A549 (cell line): Measurements from ENCODE around the gene BANK1. TPM values are rescaled to one million over a fixed set of nuclear protein-coding genes. Genes with fewer than 3 reads are reported as not detected.
A peak's percentile ranks its signal among the peaks of the same experiment; 100 is the strongest.

Experiments
- ATAC-seq, 2 experiments: fragments of 200-7000 bp in 1 of 2; fragments of >200 bp in 1 of 2; cut with Nextera tagmentation in 1 of 2; cut with Tn5 transposase in 1 of 2; 3 replicates each; pipeline versions ENCODE4 v1.8.0 to v1.9.1; 2018 to 2020; ENCODE audit warnings: mild to moderate bottlenecking in 1 of 2, moderate library complexity in 1 of 2
- CTCF ChIA-PET: fragments of 300-600 bp; sonication (Branson Sonifier 250); formaldehyde crosslinking; extraction: SDS; loops from one replicate; lab custom pipeline; 2021; ENCODE audit warnings: antibody characterized with exemption, inconsistent platforms; lab: Yijun Ruan, JAX
- POLR2A ChIA-PET: fragments of 350-600 bp; formaldehyde crosslinking; extraction: SDS; loops from one replicate; lab custom pipeline; 2021; ENCODE audit warnings: antibody characterized with exemption, inconsistent platforms; lab: Yijun Ruan, JAX
- DNase-seq, 2 experiments: peaks; one replicate each; pipeline versions ENCODE4 v3.0.0 to v3.0.0-alpha.2; 2011 to 2016; ENCODE audit warnings: low read depth in 1 of 2, low spot score in 1 of 2
- FAIRE-seq: peaks from 2 replicates; lab custom pipeline; 2011; peaks lifted over from hg19 to GRCh38; lab: Jason Lieb, UNC
- H3K27ac ChIP-seq, 2 experiments: fragments of >200 bp; sonication (Bioruptor Twin); formaldehyde crosslinking; 3 replicates each; pipeline ENCODE4 v1.5.1; 2016 to 2017
- H3K4me1 ChIP-seq: fragments of >200 bp; sonication (Bioruptor Twin); formaldehyde crosslinking; 3 replicates; pipeline ENCODE4 v1.6.1; 2016
- H3K4me2 ChIP-seq: fragments of >200 bp; sonication (Bioruptor Twin); formaldehyde crosslinking; 3 replicates; pipeline ENCODE4 v1.6.1; 2016
- H3K4me3 ChIP-seq: fragments of >200 bp; sonication (Bioruptor Twin); formaldehyde crosslinking; 3 replicates; pipeline ENCODE4 v1.5.1; 2016
- H3K9me3 ChIP-seq: fragments of >200 bp; sonication (Bioruptor Twin); formaldehyde crosslinking; 3 replicates; pipeline ENCODE4 v1.6.1; 2016
- BHLHE40 ChIP-seq: IDR thresholded peaks from 2 replicates; pipeline ENCODE4 v1.6.1; 2012; ENCODE audit warnings: low read depth, low read length, inconsistent platforms
- CEBPB ChIP-seq, 2 experiments: fragments of >200 bp in 1 of 2; sonication (Bioruptor Twin) in 1 of 2; formaldehyde crosslinking in 1 of 2; IDR thresholded peaks; 2 replicates each; pipeline ENCODE4 v1.6.1; 2012 to 2016
- FOXS1 ChIP-seq: fragments of 250-450 bp; sonication (Bioruptor Pico); IDR thresholded peaks from 2 replicates; pipeline ENCODE4 v1.5.0; 2020; ENCODE audit warnings: mild to moderate bottlenecking, moderate library complexity
- HEYL ChIP-seq: fragments of 250-450 bp; sonication (Bioruptor Pico); IDR thresholded peaks from 2 replicates; pipeline ENCODE4 v1.8.0; 2021; ENCODE audit warnings: mild to moderate bottlenecking, moderate library complexity
- JUN ChIP-seq, 2 experiments: fragments of >200 bp; sonication (Bioruptor Twin); formaldehyde crosslinking; IDR thresholded peaks; 2 replicates in 1 of 2; 3 replicates in 1 of 2; pipeline ENCODE4 v1.6.1; 2016 to 2017
- JUNB ChIP-seq: fragments of >200 bp; sonication (Bioruptor Twin); formaldehyde crosslinking; IDR thresholded peaks from 2 replicates; pipeline ENCODE4 v1.6.1; 2016
- MAX ChIP-seq: IDR thresholded peaks from 2 replicates; pipeline ENCODE4 v1.6.1; 2012
- MAZ ChIP-seq: fragments of 150-350 bp; IDR thresholded peaks from 2 replicates; pipeline ENCODE4 v1.6.1; 2014; ENCODE audit warnings: antibody characterized with exemption, low read depth, low read length, borderline replicate concordance
- PHF8 ChIP-seq: fragments of 200-600 bp; sonication (generic); IDR thresholded peaks from 2 replicates; pipeline ENCODE4 v1.6.1; 2016; ENCODE audit warnings: low read depth, mild to moderate bottlenecking, antibody characterized with exemption, moderate library complexity, borderline replicate concordance
- POLR2AphosphoS2 ChIP-seq: conservative IDR thresholded peaks from 2 replicates; pipeline ENCODE4 v1.6.1; 2012; ENCODE audit warnings: low read length, improper control_type of control experiment, inconsistent platforms
- RCOR1 ChIP-seq: fragments of 150-350 bp; IDR thresholded peaks from 2 replicates; pipeline ENCODE4 v1.6.1; 2014; ENCODE audit warnings: antibody characterized with exemption, low read length, low read depth
- RFX5 ChIP-seq: fragments of 450-650 bp; IDR thresholded peaks from 2 replicates; pipeline ENCODE4 v1.7.1; 2014; ENCODE audit warnings: antibody characterized with exemption, mild to moderate bottlenecking, moderate library complexity
- RNF2 ChIP-seq: fragments of 200-600 bp; sonication (generic); IDR thresholded peaks from 2 replicates; pipeline ENCODE4 v1.6.1; 2016; ENCODE audit warnings: low read depth, mild to moderate bottlenecking, antibody characterized with exemption, moderate library complexity, borderline replicate concordance
- SREBF2 ChIP-seq: fragments of 450-650 bp; IDR thresholded peaks from 2 replicates; pipeline ENCODE4 v1.6.1; 2014; ENCODE audit warnings: mild to moderate bottlenecking, moderate library complexity
- TFCP2L1 ChIP-seq: fragments of 250-450 bp; sonication (Bioruptor Pico); IDR thresholded peaks from 2 replicates; pipeline ENCODE4 v1.5.0; 2021; ENCODE audit warnings: mild to moderate bottlenecking
- WGBS: methylation state at CpG from one replicate; pipeline ENCODE4 v1.1.6; 2017; ENCODE audit errors: missing lambda C conversion rate; 5-methylcytosine and 5-hydroxymethylcytosine counted together
- polyA plus RNA-seq, 4 experiments: library from polyadenylated mRNA; depleted of rRNA in 3 of 4; stranded (reverse); fragments of >200 nt; fragmentation: RNase III in 1 of 4; extraction: RNeasy Plus Mini Kit Qiagen cat#74134 plus additional on column Dnase treatment in 1 of 4; gene quantifications; 2 replicates in 3 of 4; 3 replicates in 1 of 4; pipeline ENCODE4 v1.2.3, GENCODE V29; 2011 to 2017
- TF ChIP-seq, protein P1 (sequence below): IDR thresholded peaks from 2 replicates; pipeline ENCODE4 v1.6.1; 2012
- TF ChIP-seq, protein P2 (sequence below): fragments of 250-450 bp; sonication (Bioruptor Pico); IDR thresholded peaks from 2 replicates; pipeline ENCODE4 v1.5.0; 2020; ENCODE audit warnings: low read depth, mild to moderate bottlenecking, moderate library complexity

BANK1 gene
- polyA plus RNA-seq, 2 of the 4 experiments (the other 2 are of a cell fraction), result 2.8 to 6.1 TPM

GRCh38 chr4:101987623-101988243 is 197.2 kb downstream of the BANK1 start:
- Histone ChIP-seq H3K9me3 (no peaks in the 10 kb centered on the region), H3K27ac (no peak overlapping the region), H3K4me2 (no peak overlapping the region), H3K4me1 (peaks cover 25% of the 10 kb centered on the region; the same call in 2 of the 3 replicates), H3K4me3 (no peak overlapping the region)
- FAIRE-seq (no peak), DNase-seq (no peak), ATAC-seq (no peak)
- WGBS, result 81% methylated on average over 5 of the region's 5 CpGs
- ChIA-PET POLR2A (no interaction called here), CTCF (no interaction called here)
- TF ChIP-seq FOXS1 (CRISPR knock-in tag), result no peak
- no peak for TF ChIP-seq BHLHE40
- TF ChIP-seq JUN (IDR thresholded peaks at IDR 0.05), result no peak
- TF ChIP-seq HEYL (CRISPR knock-in tag), result no peak
- TF ChIP-seq, protein P1, sequence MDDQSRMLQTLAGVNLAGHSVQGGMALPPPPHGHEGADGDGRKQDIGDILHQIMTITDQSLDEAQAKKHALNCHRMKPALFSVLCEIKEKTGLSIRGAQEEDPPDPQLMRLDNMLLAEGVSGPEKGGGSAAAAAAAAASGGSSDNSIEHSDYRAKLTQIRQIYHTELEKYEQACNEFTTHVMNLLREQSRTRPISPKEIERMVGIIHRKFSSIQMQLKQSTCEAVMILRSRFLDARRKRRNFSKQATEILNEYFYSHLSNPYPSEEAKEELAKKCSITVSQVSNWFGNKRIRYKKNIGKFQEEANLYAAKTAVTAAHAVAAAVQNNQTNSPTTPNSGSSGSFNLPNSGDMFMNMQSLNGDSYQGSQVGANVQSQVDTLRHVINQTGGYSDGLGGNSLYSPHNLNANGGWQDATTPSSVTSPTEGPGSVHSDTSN, result no peak
- no peak for TF ChIP-seq SREBF2
- TF ChIP-seq CEBPB (IDR thresholded peaks at IDR 0.05), result no peak
- no peak for TF ChIP-seq JUNB

DNA sequence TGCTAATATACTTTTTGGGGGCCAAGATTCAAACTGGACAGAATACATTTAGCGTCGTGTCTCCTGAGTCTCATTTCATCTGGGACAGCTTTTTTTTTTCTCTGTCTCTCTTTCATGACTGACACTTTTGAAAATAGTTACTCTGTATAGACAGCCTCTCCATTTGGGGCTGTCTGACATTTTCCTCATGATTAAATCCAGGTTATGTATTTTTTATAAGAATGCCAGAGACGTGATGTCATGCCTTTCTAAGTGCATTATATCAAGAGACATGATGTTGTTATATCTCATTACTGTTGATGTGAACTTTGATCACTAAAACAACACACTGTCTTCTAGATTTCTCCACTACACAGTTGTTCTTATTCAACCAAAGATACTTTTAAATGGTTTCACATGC is 199.0 kb downstream of the BANK1 start:
- 77% methylated on average over 3 of the region's 3 CpGs for WGBS
- ChIA-PET POLR2A (interaction anchor here (0.6 kb wide), 1 partner anchor 522 kb away, joined by 4 read pairs; no protein-coding TSS in a partner anchor), CTCF (interaction anchor here (0.7 kb wide), 1 partner anchor 1231 kb away, joined by 3 read pairs; no protein-coding TSS in a partner anchor)
- no peak for ATAC-seq
- no peak overlapping the region for H3K4me3 ChIP-seq
- no peak for TF ChIP-seq MAZ
- TF ChIP-seq, protein P2, sequence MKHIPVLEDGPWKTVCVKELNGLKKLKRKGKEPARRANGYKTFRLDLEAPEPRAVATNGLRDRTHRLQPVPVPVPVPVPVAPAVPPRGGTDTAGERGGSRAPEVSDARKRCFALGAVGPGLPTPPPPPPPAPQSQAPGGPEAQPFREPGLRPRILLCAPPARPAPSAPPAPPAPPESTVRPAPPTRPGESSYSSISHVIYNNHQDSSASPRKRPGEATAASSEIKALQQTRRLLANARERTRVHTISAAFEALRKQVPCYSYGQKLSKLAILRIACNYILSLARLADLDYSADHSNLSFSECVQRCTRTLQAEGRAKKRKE (CRISPR knock-in tag), result no peak
- TF ChIP-seq PHF8, result no peak
- no peak for TF ChIP-seq RNF2
- no peak for TF ChIP-seq FOXS1 (CRISPR knock-in tag)
- no peak for TF ChIP-seq TFCP2L1 (CRISPR knock-in tag)
- TF ChIP-seq RFX5, result no peak
- no peak for TF ChIP-seq SREBF2
- no peak for TF ChIP-seq HEYL (CRISPR knock-in tag)
- TF ChIP-seq MAX, result no peak
- no peak for TF ChIP-seq POLR2AphosphoS2
- TF ChIP-seq, all 56 proteins: peak for 0
- no peak for DNase-seq
- H3K27ac ChIP-seq, result no peak overlapping the region
- no peaks in the 10 kb centered on the region for H3K9me3 ChIP-seq
- no peak for FAIRE-seq
- peaks cover 12% of the 10 kb centered on the region; the same call in 2 of the 3 replicates for H3K4me1 ChIP-seq
- H3K4me2 ChIP-seq, result peak overlapping the region; percentile 28; the same call in 2 of the 3 replicates

- ChIA-PET CTCF (no interaction called here), POLR2A (no interaction called here)
- TF ChIP-seq RCOR1, result no peak
- DNase-seq, result no peak
- Histone ChIP-seq H3K27ac (no peak overlapping the region), H3K4me3 (no peak overlapping the region), H3K4me1 (peaks cover 12% of the 10 kb centered on the region; the same call in 2 of the 3 replicates), H3K4me2 (no peak overlapping the region), H3K9me3 (no peaks in the 10 kb centered on the region)
- FAIRE-seq, result no peak
- WGBS, result 87% methylated on average over 2 of the region's 2 CpGs
- no peak for ATAC-seq
These were observed 201.9 kb downstream of the BANK1 start for GRCh38 chr4:101992446-101992845.
